Stimulated activated CD4-positive, alpha-beta T cell treated with anti-CD3 and anti-CD28 coated beads, Interleukin-2, amount 100 ng/mL, for 24 hours (primary cell): ENCODE data around the gene PRAMEF1.
"Not testable (repeated sequence)": the region's sequence is repeated elsewhere in the genome, so short reads cannot be mapped to it uniquely, and the experiment has no call there.

Experiments used
- DNase-seq, 2 donors: peaks; one replicate each; pipeline ENCODE4 v3.0.0-alpha.2; 2020

Gene PRAMEF1

DNA sequence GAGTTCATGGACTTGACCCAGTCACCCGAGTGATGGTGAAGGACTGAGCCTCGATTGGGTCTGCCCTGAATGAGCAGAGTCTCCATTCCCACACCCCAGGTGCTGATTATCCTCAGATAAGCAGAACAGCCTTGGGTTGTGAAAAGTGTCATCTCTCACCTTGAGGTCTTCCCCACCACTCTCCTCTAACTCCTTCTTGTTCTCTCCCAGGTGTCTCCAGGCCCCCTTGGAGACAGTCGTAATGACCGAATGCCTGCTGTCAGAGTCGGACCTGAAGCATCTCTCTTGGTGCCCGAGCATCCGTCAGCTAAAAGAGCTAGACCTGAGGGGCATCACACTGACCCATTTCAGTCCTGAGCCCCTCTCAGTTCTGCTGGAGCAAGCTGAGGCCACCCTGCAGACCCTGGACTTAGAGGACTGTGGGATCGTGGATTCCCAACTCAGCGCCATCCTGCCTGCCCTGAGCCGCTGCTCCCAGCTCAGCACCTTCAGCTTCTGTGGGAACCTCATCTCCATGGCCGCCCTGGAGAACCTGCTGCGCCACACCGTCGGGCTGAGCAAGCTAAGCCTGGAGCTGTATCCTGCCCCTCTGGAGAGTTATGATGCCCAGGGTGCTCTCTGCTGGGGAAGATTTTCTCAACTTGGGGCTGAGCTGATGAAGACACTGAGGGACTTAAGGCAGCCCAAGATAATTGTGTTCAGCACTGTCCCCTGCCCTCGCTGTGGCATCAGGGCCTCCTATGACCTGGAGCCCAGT, 14.2 kb upstream of the PRAMEF1 start:
- no peak for DNase-seq

DNA sequence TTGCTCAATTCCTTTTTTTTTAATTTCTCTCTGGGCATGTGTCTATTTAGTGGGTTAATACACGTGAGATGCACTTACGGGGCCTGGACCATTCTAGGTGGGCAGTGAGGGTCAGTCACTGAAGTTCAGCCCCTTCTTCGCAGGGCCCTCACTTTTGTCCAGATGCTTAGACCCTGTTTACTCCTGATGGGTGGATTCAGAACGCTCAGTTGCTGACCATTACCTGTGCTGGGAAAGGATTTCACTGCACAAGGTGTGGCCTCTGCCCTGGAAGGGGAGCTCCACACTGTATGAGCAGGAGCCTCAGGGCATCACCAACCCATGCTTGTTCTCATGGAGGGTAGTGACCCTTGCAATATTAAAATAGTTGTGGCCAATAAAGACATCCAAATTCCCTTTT, 13.1 kb upstream of the PRAMEF1 start:
- no peak for DNase-seq

DNA sequence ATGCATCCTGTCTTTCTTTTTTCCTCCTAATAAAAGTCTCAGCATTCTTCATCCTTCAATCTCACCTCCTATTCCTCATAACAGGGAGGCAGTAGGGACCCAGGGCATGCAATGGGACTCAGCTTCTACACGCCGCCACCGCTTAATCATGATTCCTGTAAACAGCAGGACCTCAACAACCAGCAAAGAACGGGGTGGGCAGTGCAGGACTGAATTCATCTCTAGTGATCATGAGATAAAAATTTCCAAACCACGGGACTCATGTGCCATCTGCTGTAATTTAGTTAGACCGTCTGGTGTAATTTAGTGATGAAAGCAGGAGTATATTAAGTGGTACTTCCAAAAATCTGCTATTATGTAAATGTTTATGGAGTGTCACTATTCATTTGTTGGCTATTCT, 12.3 kb upstream of the PRAMEF1 start:
- no peak for DNase-seq

DNA sequence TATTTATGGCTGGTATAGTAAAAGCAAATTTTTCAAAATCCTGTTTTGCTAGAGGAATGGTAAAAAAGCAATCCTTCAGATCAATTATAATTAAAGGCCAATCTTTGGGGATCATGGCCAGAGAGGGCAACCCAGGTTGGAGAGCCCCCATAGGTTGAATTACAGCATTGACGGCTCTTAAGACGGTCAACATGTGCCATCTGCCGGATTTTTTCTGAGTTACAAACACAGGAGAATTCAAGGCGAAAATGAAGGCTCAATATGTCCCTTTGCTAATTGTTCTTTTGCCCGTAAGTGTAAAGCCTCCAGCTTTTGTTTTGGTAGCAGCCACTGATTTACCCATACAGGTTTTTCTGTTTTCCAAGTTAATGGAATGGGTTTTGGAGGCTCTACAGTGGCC, 9.7 kb upstream of the PRAMEF1 start:
- not testable (repeated sequence) for DNase-seq

DNA sequence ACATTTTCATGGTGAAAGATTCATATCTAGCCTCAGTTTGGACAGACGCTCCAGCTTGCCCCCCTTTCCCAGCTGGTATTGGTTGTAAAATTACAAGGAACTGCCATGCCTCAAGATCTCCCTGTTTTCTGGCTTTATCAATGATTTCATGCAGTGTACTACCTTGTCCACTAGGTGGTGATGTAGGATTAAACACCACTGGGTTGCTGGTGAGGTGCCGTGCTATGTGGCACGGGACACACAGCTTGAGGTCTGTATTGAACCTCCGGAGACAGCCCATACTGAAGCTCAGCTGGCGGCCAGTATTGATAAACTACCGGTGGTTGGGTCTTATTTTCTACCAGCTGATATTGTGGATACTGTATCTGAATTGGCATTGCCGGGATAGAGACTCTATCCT, 7.4 kb upstream of the PRAMEF1 start:
- not testable (repeated sequence) for DNase-seq

DNA sequence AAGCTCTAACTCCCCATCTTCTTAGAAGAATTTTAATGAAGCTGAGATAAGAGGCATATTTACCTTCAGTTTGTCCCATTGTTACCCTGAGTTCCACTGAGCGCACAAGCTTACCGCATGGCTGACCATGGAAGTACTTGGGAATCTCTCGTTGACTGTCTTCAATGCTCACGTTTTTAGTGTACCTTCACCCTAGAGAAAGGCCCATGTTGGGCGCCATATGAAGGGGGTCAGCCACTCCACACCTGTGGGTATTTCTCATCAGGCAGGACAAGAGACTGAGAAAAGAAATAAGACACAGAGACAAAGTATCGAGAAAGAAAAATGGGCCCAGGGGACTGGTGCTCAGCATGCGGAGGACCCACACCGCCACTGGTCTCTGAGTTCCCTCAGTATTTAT, 6.5 kb upstream of the PRAMEF1 start:
- not testable (repeated sequence) for DNase-seq

DNA sequence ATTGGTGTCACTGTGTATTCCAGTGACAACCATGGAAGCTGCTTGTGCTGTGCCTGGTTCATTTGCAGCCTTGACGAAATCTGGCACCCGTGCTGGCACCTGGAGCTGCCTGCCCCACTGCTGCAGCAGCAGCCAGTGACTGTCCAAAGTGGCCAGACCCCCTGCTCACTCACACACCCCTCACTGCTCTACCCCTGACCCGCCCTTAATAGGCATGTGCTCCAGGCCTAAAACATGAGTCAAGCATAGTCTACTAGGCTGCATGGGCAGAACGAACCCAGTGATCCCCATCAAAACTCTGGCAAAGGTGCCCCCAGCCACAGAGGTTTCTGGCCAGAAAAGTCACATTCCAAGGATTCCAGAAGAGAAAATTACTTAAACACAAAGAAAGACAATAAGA, 7.7 kb downstream of the PRAMEF1 start:
- no peak for DNase-seq

DNA sequence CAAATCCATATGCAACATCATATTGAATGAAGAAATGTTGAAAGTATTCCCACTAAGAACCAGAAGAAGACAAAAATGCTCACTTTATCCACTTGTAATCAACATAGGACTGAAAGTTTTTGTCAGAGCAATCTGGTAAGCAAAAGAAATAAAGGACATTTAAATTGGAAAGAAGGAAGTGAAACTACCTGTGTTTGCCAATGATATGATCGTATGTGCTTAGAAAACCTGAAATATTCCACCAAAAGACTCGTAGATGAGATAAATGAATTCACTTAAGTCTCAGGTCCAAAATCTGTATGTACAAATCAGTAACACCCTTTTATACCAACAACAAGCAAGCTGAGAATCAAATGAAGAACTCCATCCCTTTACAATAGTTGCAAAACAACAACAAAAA, 8.5 kb downstream of the PRAMEF1 start:
- DNase-seq: no peak

DNA sequence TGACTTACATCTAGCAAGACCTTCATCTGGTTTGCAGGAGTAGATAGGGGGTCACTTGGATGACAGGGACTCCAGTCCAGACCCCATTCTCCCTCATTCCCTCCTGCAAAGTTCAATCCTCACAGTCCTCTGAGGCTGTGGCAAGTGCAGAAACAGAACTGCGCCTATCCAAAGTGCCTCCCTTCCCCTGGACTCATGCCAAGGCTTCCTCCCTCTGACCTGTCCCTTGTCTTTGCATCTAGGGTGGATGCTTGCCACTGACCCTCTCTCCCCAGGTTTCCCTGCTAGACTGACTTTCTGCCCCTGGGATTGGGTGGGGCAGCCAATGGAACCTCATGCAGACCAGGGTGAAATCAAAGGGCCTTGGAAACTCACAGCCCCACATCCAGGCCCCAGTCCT, 18.7 kb downstream of the PRAMEF1 start:
- DNase-seq: no peak

DNA sequence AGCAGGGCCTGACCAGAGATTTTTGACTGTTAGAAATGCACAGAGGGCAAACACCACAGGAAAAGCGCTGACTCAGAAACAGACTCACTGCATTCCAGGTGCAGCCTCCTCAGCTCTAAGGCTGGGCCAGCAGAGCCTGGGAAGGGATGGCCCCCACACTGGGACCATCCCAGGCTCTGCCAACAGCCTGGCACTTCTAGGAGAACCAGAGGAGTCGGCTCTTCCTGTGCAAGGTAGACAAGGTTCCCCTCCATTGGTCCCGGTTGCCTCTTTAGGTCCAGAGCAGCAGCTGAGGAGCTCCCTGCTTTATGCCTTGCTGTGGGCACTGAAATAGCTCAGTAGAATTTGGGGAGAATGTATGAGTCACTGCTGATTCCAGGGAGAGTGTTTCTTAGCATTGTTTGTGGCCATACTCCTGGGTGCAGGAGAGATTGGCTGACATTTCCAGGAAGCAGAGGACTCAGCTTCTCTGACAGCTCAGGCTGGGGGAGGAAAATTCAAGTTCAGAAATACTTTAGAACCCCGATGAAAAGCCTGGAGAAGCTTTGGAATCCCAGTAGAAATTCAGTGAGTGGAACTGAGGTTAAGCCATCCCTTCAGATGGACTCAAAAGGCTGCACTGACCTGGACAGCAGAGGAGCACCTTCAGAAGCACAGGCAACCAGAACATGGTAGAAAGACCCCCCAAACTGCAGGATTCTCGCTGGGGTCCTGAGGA, 19.7 kb downstream of the PRAMEF1 start:
- DNase-seq: no peak

DNA sequence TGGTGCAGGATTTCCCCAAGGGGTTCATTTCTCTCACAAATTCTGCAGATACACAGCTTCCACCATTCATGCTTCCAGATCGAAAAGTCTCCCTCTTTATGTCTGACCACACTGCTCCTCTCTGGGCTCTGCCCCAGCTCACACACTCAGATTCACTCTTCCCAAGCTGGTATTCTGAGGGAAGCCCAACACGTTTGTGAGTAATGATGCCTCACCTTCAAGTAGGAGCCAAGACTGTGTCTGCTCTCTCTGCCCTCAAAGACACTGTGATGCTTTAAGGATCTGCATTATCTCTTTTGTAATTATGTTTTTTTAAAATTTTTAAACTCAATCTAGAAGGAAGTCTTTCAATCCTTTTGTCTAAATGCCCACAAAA, 20.2 kb downstream of the PRAMEF1 start:
- no peak for DNase-seq

DNA sequence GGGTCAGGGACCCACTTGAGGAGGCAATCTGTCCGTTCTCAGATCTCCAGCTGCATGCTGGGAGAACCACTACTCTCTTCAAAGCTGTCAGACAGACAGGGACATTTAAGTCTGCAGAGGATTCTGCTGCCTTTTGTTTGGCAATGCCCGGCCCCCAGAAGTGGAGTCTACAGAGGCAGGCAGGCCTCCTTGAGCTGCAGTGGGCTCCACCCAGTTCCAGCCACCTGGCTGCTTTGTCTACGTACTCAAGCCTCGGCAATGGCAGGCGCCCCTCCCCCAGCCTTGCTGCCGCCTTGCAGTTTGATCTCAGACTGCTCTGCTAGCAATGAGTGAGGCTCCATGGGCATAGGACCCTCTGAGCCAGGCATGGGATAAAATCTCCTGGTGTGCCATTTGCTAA, 27.9 kb downstream of the PRAMEF1 start:
- not testable (repeated sequence) for DNase-seq

DNA sequence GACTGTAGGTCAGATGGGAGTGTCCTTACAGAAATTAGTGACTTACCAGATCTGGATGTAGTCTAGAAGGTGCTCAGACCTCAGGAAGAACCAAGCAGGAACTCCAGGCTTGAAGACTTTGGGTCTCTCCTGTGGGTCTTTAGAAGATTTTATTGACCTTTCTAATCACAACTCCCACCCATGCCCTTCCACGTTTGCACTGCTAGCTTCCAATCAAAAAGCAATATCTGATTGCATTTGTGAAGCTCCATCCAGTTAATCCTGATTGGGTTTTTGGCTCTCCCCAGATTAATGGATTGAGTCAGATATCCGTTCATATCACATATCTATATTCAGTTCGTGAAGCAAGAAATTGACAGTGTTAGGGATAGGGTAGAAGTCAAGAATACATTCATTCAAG, 40.1 kb downstream of the PRAMEF1 start, which contains the start of gene PRAMEF11:
TSS of gene PRAMEF11 (minus strand) at position 101 of the 400 bp plus-strand sequence. CDS start 2,621 bp downstream, outside the sequence.
- DNase-seq: not testable (repeated sequence)

DNA sequence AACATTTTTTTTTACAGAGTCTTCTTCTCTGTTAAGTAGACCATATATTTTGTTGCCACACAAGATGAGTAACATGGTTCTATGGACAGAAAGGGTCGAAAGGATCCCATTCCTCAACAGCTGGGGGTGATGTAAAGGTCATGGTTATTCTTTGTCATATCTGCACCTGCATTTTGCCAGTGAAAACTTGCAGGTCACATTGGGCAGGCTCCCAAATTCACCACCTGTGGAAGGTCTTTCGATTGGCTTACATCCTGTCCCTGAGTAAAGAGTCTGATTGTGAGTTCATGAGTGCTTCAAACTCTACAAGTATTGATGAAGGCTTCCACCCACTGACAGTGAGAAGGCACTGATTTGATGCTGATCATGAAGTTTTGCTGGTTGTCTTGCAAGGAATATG, 42.1 kb downstream of the PRAMEF1 start:
- DNase-seq: not testable (repeated sequence)
